Neural progenitor cell (in vitro differentiated cells): ENCODE results near the gene MYOF.

ENCODE experiments used
- EZH2 ChIP-seq: fragments of 200-600 bp; sonication (generic); IDR thresholded peaks from 2 replicates; pipeline ENCODE4 v1.6.1; 2017; ENCODE audit warnings: antibody characterized with exemption, mild to moderate bottlenecking, moderate library complexity
- TF ChIP-seq, protein P1 (sequence below): fragments of 200-600 bp; sonication (generic); IDR thresholded peaks from 2 replicates; pipeline ENCODE4 v1.5.1; 2017; ENCODE audit warnings: antibody characterized with exemption, mild to moderate bottlenecking

- TF ChIP-seq, protein P1, sequence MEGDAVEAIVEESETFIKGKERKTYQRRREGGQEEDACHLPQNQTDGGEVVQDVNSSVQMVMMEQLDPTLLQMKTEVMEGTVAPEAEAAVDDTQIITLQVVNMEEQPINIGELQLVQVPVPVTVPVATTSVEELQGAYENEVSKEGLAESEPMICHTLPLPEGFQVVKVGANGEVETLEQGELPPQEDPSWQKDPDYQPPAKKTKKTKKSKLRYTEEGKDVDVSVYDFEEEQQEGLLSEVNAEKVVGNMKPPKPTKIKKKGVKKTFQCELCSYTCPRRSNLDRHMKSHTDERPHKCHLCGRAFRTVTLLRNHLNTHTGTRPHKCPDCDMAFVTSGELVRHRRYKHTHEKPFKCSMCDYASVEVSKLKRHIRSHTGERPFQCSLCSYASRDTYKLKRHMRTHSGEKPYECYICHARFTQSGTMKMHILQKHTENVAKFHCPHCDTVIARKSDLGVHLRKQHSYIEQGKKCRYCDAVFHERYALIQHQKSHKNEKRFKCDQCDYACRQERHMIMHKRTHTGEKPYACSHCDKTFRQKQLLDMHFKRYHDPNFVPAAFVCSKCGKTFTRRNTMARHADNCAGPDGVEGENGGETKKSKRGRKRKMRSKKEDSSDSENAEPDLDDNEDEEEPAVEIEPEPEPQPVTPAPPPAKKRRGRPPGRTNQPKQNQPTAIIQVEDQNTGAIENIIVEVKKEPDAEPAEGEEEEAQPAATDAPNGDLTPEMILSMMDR = peak; percentile 71
- TF ChIP-seq EZH2 = no peak
These were observed at the start of gene MYOF for GRCh38 chr10:93482145-93482834.
